Stimulated activated CD4-positive, alpha-beta T cell treated with anti-CD3 and anti-CD28 coated beads, Interleukin-1b, Interleukin-23, amount 100 ng/mL, for 48 hours (primary cell): Measurements from ENCODE around the gene ACE2.
"Not testable (repeated sequence)": the region's sequence is repeated elsewhere in the genome, so short reads cannot be mapped to it uniquely, and the experiment has no call there.

ENCODE experiments used
- DNase-seq: peaks from one replicate; pipeline ENCODE4 v3.0.0-alpha.2; 2020

The ACE2 gene

GRCh38 chrX:15600745-15601144 lies at the start of gene ACE2:
Gene ACE2, minus strand, starts transcription at chrX:15600960. Its CDS starts 49 bp downstream, at chrX:15600911.
- no peak for DNase-seq

DNA sequence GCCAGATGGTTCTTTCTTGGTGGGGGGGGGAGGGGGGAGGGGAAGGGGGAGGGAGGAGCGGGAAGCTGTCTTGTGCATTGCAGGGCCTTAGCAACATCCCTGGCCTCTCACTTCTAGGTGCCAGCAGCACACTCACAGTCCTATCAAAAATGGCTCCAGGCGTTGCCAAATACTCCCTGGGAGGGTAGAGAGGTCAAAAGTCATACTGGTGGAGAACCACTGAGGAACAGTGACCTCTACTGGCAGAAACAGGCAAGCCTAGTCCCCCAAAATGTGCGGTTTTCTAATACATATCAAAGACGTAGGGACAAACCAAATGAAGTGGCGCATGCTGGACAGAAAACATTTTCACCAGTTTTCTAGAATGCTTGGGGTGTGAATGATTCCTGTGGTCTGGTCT lies 46.8 kb upstream of the ACE2 start:
- not testable (repeated sequence) for DNase-seq

GRCh38 chrX:15646543-15646942 lies 45.8 kb upstream of the ACE2 start:
- DNase-seq = no peak

DNA sequence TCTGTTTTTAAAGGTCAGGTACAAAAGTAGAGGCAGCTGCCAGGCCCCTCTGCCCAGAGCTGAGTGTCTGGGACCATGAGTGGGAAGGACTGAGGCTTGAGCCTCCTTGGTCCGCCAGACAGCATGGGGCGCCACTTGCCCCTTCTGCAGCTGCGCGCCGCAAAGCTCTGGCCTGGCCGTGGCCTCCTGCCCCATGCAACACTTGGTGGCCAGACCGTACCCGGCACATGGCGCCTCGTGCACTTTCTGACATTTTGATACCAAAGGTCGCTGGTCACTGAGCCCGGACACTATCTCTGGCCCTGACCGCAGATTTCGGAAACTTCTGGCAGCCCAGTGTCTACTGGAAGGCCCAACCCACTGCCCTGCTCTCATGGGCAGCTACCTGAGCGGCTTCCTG lies 45.3 kb upstream of the ACE2 start:
- no peak for DNase-seq

GRCh38 chrX:15645266-15645665 lies 44.5 kb upstream of the ACE2 start:
- DNase-seq = no peak

DNA sequence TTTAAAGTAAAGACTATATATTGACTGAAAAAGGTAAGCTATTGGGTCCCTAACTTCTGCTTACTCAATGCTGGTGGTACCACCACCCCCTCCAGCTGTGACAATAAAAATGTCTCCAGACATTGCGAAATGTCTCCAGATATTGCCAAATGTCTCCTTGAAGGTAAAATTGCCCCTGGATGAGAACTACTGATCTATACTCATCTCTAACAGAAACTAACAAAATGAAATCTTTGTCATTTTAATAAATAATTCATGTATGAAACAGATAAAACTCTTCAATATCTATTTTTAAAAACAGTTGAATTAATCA lies 43.8 kb upstream of the ACE2 start:
- no peak for DNase-seq

DNA sequence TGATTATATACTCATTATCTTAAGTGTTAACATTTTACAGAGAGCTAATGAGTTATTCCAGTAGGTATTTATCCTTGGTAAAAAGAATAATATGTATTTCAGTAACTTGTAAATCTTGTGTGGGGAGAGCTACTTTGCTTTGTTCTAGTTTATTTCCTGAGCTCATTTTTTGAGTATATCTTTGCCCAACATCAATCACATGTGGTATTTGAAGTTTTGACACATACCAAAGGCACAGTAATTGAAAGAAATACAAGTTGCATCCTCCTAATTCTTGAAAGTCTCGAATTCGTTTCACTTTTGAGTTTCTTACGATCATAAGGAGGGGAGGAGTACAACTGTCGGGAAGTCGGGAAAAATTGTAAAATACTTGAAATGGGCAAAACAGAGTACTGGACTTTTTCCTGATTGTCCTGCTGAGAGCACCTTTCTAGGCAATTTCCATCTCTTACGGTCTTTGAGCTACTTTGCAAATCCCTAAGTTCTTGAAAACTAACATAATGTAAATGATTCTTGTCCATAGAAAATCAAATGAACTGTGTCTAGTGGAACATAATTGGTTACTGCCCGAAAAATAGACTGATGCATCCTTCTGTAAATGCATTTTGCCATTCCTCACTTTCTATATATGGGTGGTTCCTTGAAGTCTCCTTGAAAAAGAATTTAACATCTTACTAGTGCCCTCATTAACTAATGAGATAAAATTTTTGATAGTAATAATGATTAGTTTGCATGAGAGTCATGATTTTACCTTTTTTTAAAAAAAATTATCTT lies 43.2 kb upstream of the ACE2 start:
- no peak for DNase-seq

DNA sequence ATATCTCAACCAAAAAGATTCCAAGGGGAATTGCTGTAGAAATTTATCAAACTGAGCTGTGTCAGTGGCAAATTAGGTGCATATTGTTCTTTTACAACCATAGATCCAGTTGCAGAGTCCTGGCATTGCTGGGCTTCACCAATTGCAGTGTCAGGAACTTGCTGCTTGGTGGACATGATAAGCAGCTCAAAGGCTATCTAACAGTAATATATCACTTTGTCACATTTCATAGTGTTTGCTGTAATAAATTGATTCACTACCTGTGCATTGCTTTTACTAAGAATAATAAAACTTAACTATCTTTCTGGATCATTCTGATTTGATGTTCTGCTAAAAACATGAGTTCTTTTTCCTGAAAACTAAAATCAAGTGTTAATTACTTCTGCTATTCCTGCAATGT lies 30.9 kb upstream of the ACE2 start:
- no peak for DNase-seq

GRCh38 chrX:15623054-15623453 lies 22.3 kb upstream of the ACE2 start:
- no peak for DNase-seq

DNA sequence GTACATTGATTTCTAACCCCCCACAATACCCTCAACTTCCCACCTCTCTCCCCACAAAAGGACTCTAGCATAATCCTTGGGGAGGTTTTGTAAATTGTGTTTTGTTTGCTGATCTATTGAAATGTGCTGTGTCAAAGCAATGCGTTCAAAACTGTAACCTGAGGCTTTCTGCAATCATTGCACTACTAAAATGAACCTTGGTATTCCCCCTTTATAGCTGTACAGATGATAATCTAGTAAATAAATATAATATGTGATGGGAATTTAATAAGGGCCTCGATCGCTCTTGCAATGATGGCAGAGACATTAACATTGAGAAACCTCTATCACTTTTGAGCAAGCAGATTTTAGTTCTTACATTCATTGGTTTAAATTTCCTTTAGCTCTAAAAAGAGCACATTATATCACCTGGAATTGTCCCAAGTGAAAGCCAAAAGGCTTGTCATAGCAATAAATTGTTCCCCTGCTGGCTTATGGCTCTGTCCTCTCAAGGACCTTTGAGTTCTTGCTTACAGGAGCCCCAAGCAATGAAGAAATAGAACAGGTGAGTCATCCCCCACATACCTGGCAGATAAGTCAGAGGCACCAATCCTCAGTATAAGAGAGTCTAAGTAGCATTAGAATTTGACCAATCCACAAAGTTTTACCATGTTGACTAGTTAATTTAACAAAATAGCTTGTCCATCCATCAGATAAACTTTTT lies 18.4 kb upstream of the ACE2 start:
- DNase-seq = no peak

GRCh38 chrX:15617111-15617510 lies 16.4 kb upstream of the ACE2 start:
- no peak for DNase-seq

GRCh38 chrX:15616531-15616930 lies 15.8 kb upstream of the ACE2 start:
- no peak for DNase-seq

GRCh38 chrX:15607067-15607466 lies 6.3 kb upstream of the ACE2 start:
- no peak for DNase-seq

- no peak for DNase-seq
Observed at GRCh38 chrX:15606136-15606535, 5.4 kb upstream of the ACE2 start.

GRCh38 chrX:15605226-15605625 lies 4.5 kb upstream of the ACE2 start:
- no peak for DNase-seq

DNA sequence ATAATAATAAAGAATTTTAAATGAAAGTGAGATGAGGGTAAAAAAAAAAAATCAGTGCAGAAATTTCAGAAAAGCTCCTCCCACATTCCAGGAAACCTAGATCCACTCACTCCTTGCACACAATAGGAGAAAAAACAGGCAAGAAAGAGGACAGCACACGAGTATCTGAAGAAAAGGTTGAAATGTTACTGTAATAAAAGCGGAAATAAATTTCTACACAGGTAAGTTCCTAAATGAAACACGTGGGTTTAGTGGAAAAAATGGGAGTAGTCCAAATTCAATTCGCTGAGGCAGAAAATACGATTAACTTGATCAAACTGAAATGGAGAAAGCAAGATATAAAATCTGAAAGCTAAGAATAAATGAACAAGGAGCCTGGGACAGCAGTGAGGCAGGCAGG lies 2.0 kb upstream of the ACE2 start:
- DNase-seq = no peak

GRCh38 chrX:15601932-15602331 lies 1.2 kb upstream of the ACE2 start:
- DNase-seq = no peak

DNA sequence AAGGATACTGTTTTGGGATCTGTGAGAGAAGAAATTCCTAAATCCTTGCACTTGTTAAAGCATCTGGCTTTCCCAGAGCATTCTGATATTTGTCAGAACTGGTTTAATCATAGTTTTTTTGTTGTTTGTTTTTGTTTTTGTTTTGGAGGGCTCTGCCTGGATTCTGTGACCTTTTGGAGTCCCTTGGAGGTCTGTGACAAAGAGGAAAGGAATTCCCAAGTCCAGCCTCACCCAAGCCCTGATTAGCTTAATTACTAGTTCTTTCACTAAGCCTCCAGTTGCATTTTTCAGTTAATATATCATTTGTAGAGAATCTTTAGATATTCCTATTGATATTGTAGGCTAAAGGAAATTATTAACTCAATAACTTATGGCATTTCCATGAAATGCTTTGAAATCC lies 711 bp downstream of the ACE2 start:
- DNase-seq = no peak

GRCh38 chrX:15599461-15599860 lies 1.3 kb downstream of the ACE2 start:
- no peak for DNase-seq

DNA sequence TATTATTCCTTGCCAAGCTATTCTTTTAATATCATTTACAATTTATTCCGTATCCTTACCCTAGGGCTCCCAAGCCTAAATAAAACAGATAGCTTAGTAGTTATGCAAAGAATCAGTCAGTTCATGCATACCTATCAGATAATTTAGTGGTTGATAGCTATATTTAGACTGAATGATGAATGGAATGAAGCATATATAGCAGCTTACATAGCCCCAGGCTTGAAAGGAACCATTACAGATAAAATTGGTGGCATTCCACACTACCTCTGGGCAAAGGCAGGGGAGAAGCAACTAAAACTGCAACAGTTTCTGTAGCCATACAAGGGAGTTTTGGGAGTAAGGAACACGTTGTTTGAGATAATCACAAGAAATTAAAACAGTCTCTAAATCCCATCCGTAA lies 2.7 kb downstream of the ACE2 start:
- DNase-seq = no peak

- no peak for DNase-seq
Observed at GRCh38 chrX:15594371-15594770, 6.4 kb downstream of the ACE2 start.

DNA sequence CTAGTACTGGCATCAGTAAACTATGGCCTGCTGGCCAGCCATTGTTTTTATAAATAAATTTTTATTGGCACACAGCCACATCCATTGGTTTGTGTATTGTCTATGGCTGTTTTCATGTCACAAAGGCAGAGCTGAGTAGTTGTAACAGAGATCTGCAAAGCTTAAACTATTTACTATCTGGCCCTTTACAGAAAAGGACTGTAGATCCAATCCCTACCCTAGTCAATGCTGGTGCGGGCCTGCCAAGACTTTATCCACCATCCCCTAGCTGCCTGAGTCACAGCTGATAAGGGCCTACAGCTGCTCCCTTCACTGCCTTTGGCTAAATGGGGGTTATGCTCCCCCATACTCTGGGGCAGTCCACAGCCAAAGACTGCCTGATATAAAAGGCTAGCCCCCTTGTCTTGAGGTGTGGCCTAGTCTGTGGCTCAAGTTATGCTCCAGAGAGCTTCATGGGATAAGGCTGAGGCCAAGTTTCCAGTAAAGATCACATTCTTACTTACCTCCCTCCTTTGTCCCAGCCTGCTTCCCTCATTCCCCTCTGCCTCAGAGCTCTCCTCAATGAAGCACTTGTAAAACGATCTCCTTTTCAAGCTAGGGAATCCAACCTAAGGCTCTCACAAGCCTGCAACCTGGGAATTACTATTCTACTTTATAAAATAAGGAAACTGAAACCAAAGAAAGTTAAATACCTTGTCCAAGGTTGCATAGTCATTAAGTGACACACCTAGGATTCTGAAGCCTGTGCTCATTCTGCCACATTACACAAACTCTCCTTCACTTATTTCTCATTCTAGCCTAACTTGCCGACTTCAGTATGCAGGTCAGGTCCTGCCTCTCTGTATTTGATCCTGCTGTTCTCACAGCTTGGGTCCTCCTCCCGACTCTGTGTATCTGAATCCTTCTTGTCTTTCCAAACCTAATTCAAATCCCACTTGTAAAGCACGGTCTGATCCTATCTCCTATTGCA lies 20.7 kb downstream of the ACE2 start:
- no peak for DNase-seq

DNA sequence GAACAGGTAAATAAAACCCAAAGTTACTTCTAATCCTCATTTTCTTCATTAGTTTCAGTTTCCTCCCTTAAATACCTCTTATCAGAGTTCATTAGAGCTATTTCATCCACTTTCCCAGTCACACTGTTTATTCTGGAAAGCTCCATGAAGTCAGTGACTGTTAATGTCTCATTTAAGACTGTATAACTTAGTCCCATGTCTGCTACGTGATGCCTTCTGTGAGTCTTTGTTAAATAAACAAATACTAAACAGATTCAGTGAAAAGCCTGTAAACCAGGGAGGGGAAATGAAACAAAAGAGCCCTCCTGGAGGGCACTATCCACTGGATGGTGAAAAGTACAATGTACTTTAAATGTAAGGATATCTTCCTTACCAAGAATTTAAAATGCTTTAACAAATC lies 24.7 kb downstream of the ACE2 start:
- no peak for DNase-seq

GRCh38 chrX:15574017-15574416 lies 26.7 kb downstream of the ACE2 start:
- no peak for DNase-seq
